IMR-90 (cell line): ENCODE results near the gene HDGFL2. TPM values are rescaled to one million over a fixed set of nuclear protein-coding genes. Genes with fewer than 3 reads are reported as not detected.

Experiments
- ATAC-seq: fragments of 200-7000 bp; cut with Tn5 transposase; 2 replicates; pipeline ENCODE4 v1.9.1; 2020; ENCODE audit warnings: low read depth, mild to moderate bottlenecking, moderate library complexity
- BruUV-seq: library from RNA; stranded (reverse); fragments of 400-500 nt; replicated peaks from 2 replicates; lab custom pipeline; 2021; lab: Mats Ljungman, UMichigan
- CTCF ChIA-PET: fragments of 300-600 bp; formaldehyde crosslinking; extraction: SDS; loops from one replicate; lab custom pipeline; 2021; ENCODE audit warnings: antibody characterized with exemption; lab: Yijun Ruan, JAX
- POLR2A ChIA-PET: fragments of 300-600 bp; sonication (Branson Sonifier 250); formaldehyde crosslinking; loops from one replicate; lab custom pipeline; 2022; ENCODE audit warnings: antibody characterized with exemption; ENCODE audit not compliant: unreplicated experiment; lab: Charles Lee
- DNase-seq: peaks from one replicate; pipeline ENCODE4 v3.0.0; 2013
- H2AFZ ChIP-seq: replicated peaks from 2 replicates; pipeline ENCODE3; 2013; ENCODE audit warnings: low read length, mild to moderate bottlenecking; ENCODE audit not compliant: poor library complexity
- H2AK5ac ChIP-seq: 2 replicates; pipeline ENCODE4 v1.6.1; 2013; ENCODE audit warnings: low read depth, low read length, inconsistent platforms
- H2AK9ac ChIP-seq: replicated peaks from 2 replicates; pipeline ENCODE3; 2013; ENCODE audit warnings: mild to moderate bottlenecking, low read depth, low read length, moderate library complexity; ENCODE audit not compliant: poor library complexity
- H2BK120ac ChIP-seq: 2 replicates; pipeline ENCODE4 v1.6.1; 2013; ENCODE audit warnings: low read depth, low read length, inconsistent platforms
- H2BK15ac ChIP-seq: 3 replicates; pipeline ENCODE4 v1.6.1; 2013; ENCODE audit warnings: low read depth, low read length, inconsistent platforms
- H2BK20ac ChIP-seq: 2 replicates; pipeline ENCODE4 v1.6.1; 2013; ENCODE audit warnings: low read depth, mild to moderate bottlenecking, inconsistent platforms, low read length, moderate library complexity
- H2BK5ac ChIP-seq: 2 replicates; pipeline ENCODE4 v1.6.1; 2013; ENCODE audit warnings: mild to moderate bottlenecking, low read depth, low read length, inconsistent platforms; ENCODE audit not compliant: poor library complexity, severe bottlenecking
- H3K14ac ChIP-seq: replicated peaks from 2 replicates; pipeline ENCODE4 v1.6.1; 2013; ENCODE audit warnings: low read depth, low read length, inconsistent platforms
- H3K18ac ChIP-seq: 2 replicates; pipeline ENCODE4 v1.6.1; 2013; ENCODE audit warnings: low read depth, low read length, control low read depth
- H3K23ac ChIP-seq: 2 replicates; pipeline ENCODE4 v1.6.1; 2013; ENCODE audit warnings: low read depth, low read length, inconsistent platforms
- H3K27ac ChIP-seq: 2 replicates; pipeline ENCODE4 v1.5.1; 2013; ENCODE audit warnings: mild to moderate bottlenecking, control low read depth, low read length; ENCODE audit not compliant: insufficient read depth
- H3K27me3 ChIP-seq: 2 replicates; pipeline ENCODE4 v1.6.1; 2013; ENCODE audit warnings: low read length; ENCODE audit not compliant: control insufficient read depth, insufficient read depth
- H3K36me3 ChIP-seq: 2 replicates; pipeline ENCODE4 v1.6.1; 2013; ENCODE audit warnings: low read length, mixed read lengths; ENCODE audit not compliant: control insufficient read depth, insufficient read depth
- H3K4ac ChIP-seq: 2 replicates; pipeline ENCODE4 v1.6.1; 2013; ENCODE audit warnings: low read depth, low read length, inconsistent platforms
- H3K4me1 ChIP-seq: 2 replicates; pipeline ENCODE4 v1.6.1; 2013; ENCODE audit warnings: low read length, mixed read lengths; ENCODE audit not compliant: control insufficient read depth, insufficient read depth
- H3K4me2 ChIP-seq: 2 replicates; pipeline ENCODE4 v1.6.1; 2013; ENCODE audit warnings: low read depth, mild to moderate bottlenecking, control low read depth, low read length, moderate library complexity
- H3K4me3 ChIP-seq: 2 replicates; pipeline ENCODE4 v1.5.1; 2013; ENCODE audit warnings: low read depth, mild to moderate bottlenecking, control low read depth, low read length, moderate library complexity; ENCODE audit not compliant: insufficient read depth
- H3K56ac ChIP-seq: 2 replicates; pipeline ENCODE4 v1.6.1; 2013; ENCODE audit warnings: low read length, inconsistent platforms; ENCODE audit not compliant: insufficient read depth; ENCODE audit errors: extremely low read depth
- H3K79me1 ChIP-seq, 2 experiments: 2 replicates each; pipeline ENCODE4 v1.6.1; 2013; ENCODE audit warnings: low read length in 2 of 2, inconsistent platforms in 1 of 2, low read depth in 1 of 2
- H3K9ac ChIP-seq: 2 replicates; pipeline ENCODE4 v1.6.1; 2013; ENCODE audit warnings: low read depth, low read length, control low read depth
- H3K9me1 ChIP-seq: 2 replicates; pipeline ENCODE4 v1.6.1; 2013; ENCODE audit warnings: low read length, inconsistent platforms; ENCODE audit not compliant: insufficient read depth
- H3K9me3 ChIP-seq: 2 replicates; pipeline ENCODE4 v1.6.1; 2013; ENCODE audit warnings: low read length; ENCODE audit not compliant: control insufficient read depth, insufficient read depth
- H4K20me1 ChIP-seq: 2 replicates; pipeline ENCODE4 v1.6.1; 2013; ENCODE audit warnings: low read length, inconsistent platforms; ENCODE audit not compliant: insufficient read depth
- H4K5ac ChIP-seq: 2 replicates; pipeline ENCODE4 v1.6.1; 2013; ENCODE audit warnings: mild to moderate bottlenecking, low read depth, low read length, control low read depth
- H4K8ac ChIP-seq, 2 experiments: 2 replicates each; pipeline ENCODE4 v1.6.1; 2013; ENCODE audit warnings: low read depth in 2 of 2, low read length in 2 of 2, control low read depth in 1 of 2, inconsistent platforms in 1 of 2
- H4K91ac ChIP-seq: 2 replicates; pipeline ENCODE4 v1.6.1; 2013; ENCODE audit warnings: low read depth, low read length, inconsistent platforms; ENCODE audit not compliant: insufficient read depth
- CEBPB ChIP-seq: IDR thresholded peaks from 2 replicates; pipeline ENCODE4 v1.6.1; 2012; ENCODE audit warnings: low read depth, low read length, improper control_type of control experiment
- CHD1 ChIP-seq: IDR thresholded peaks from 2 replicates; pipeline ENCODE4 v1.6.1; 2012; ENCODE audit warnings: low read depth, low read length, improper control_type of control experiment
- CTCF ChIP-seq: conservative IDR thresholded peaks from 2 replicates; pipeline ENCODE4 v1.5.1; 2012; ENCODE audit warnings: mild to moderate bottlenecking, low read depth, low read length, improper control_type of control experiment
- ELK1 ChIP-seq: fragments of 150-350 bp; IDR thresholded peaks from 2 replicates; pipeline ENCODE4 v1.6.1; 2016; ENCODE audit warnings: low read depth, mild to moderate bottlenecking, low read length, moderate library complexity, borderline replicate concordance
- MAZ ChIP-seq: IDR thresholded peaks from 2 replicates; pipeline ENCODE4 v1.6.1; 2012; ENCODE audit warnings: low read depth, mild to moderate bottlenecking, low read length, improper control_type of control experiment, moderate library complexity, borderline replicate concordance
- POLR2A ChIP-seq: IDR thresholded peaks from 2 replicates; pipeline ENCODE4 v1.6.1; 2012; ENCODE audit warnings: mild to moderate bottlenecking, low read depth, low read length
- RFX5 ChIP-seq: IDR thresholded peaks from 2 replicates; pipeline ENCODE4 v1.8.0; 2012; ENCODE audit warnings: low read depth, mild to moderate bottlenecking, low read length, moderate library complexity
- SMC3 ChIP-seq: fragments of 150-350 bp; IDR thresholded peaks from 2 replicates; pipeline ENCODE4 v1.6.1; 2016; ENCODE audit warnings: low read depth, mild to moderate bottlenecking, antibody characterized with exemption, low read length, moderate library complexity
- USF2 ChIP-seq: fragments of 150-350 bp; IDR thresholded peaks from 2 replicates; pipeline ENCODE4 v1.6.1; 2017; ENCODE audit warnings: mild to moderate bottlenecking, antibody characterized with exemption, low read length, low read depth
- WGBS, 2 experiments: methylation state at CpG; one replicate each; pipeline versions ENCODE4 v1.1.5 to v1.1.7; 2013; ENCODE audit warnings: missing lambda C conversion rate in 2 of 2; ENCODE audit not compliant: insufficient read length in 1 of 2; ENCODE audit errors: extremely low coverage in 2 of 2; 5-methylcytosine and 5-hydroxymethylcytosine counted together
- dilution Hi-C: fragments of 300-500 bp; cut with HindIII; formaldehyde crosslinking; loops from one replicate; pipeline ENCODE4 v1.14.3; 2018; ENCODE audit warnings: low sequenced_read_pairs; ENCODE audit not compliant: unreplicated experiment
- in situ Hi-C: fragments of 300-500 bp; cut with MboI; formaldehyde crosslinking; loops from 3 replicates; pipeline ENCODE4 v1.14.3; 2019; ENCODE audit warnings: low sequenced_read_pairs, inconsistent platforms, mixed read lengths
- intact Hi-C: fragments of 100-400 bp; cut with micrococcal nuclease; formaldehyde crosslinking; loops from 2 replicates; pipeline ENCODE4 v1.10.0; 2022
- polyA plus RNA-seq, 3 experiments: library from polyadenylated mRNA; depleted of rRNA; stranded (reverse); fragments of >200 nt; gene quantifications; 2 replicates each; pipeline ENCODE4 v1.2.3, GENCODE V29; 2012; ENCODE audit warnings: low replicate concordance in 1 of 3
- total RNA-seq: library from RNA; depleted of rRNA; stranded (reverse); fragments of >200 nt; gene quantifications from 2 replicates; pipeline ENCODE4 v1.2.3, GENCODE V29; 2012

Gene HDGFL2
- total and polyA plus RNA-seq, 2 of the 4 experiments (the other 2 are of a cell fraction) = 35.8 to 48.5 TPM

- Histone ChIP-seq H3K23ac (no peak overlapping the region), H4K8ac (no peak overlapping the region), H4K20me1 (peaks cover 21% of the 10 kb centered on the region), H3K9ac (no peak overlapping the region), H2AK5ac (no peak overlapping the region), H4K91ac (no peak overlapping the region), H3K18ac (no peak overlapping the region), H3K4me1 (peaks cover 12% of the 10 kb centered on the region), H3K27ac (no peak overlapping the region), H3K56ac (no peak overlapping the region), H3K9me3 (no peaks in the 10 kb centered on the region), H2BK5ac (no peak overlapping the region), H2BK15ac (no peak overlapping the region), H3K9me1 (peaks cover 17% of the 10 kb centered on the region), H3K14ac (no peak overlapping the region), H3K4ac (no peak overlapping the region), H2BK20ac (no peak overlapping the region), H2AFZ (no peak overlapping the region), H4K5ac (no peak overlapping the region), H2AK9ac (no peak overlapping the region), H3K36me3 (peaks cover 55% of the 10 kb centered on the region), H3K4me3 (no peak overlapping the region), H2BK120ac (no peak overlapping the region), H3K79me1 (peaks cover 15 to 70% of the 10 kb centered on the region in 2 experiments), H3K4me2 (no peak overlapping the region), H3K27me3 (no peaks in the 10 kb centered on the region)
- no peak for ATAC-seq
- ChIA-PET POLR2A (no interaction called here), CTCF (no interaction called here)
- in situ Hi-C loops = no loop called here
- no peak for DNase-seq
- no TSS peak for BruUV-seq
- no peak for TF ChIP-seq SMC3
- no peak for TF ChIP-seq ELK1
- TF ChIP-seq CTCF = no peak
- no peak for TF ChIP-seq CEBPB
- TF ChIP-seq CHD1 = no peak
- TF ChIP-seq POLR2A = no peak
- TF ChIP-seq MAZ = no peak
- no peak for TF ChIP-seq RFX5
- no peak for TF ChIP-seq USF2
- intact Hi-C loops = no loop called here
- whole genome bisulfite sequencing, 2 experiments = 88% methylated on average over 11 of the region's 24 CpGs; no CpG with 5 or more reads in 1 of the 2 experiments
- dilution Hi-C loops = no loop called here
Observed at GRCh38 chr19:4452230-4452990, 19.7 kb upstream of the HDGFL2 start.
